Measurements from ENCODE around the gene RC3H1.

The RC3H1 gene

DNA sequence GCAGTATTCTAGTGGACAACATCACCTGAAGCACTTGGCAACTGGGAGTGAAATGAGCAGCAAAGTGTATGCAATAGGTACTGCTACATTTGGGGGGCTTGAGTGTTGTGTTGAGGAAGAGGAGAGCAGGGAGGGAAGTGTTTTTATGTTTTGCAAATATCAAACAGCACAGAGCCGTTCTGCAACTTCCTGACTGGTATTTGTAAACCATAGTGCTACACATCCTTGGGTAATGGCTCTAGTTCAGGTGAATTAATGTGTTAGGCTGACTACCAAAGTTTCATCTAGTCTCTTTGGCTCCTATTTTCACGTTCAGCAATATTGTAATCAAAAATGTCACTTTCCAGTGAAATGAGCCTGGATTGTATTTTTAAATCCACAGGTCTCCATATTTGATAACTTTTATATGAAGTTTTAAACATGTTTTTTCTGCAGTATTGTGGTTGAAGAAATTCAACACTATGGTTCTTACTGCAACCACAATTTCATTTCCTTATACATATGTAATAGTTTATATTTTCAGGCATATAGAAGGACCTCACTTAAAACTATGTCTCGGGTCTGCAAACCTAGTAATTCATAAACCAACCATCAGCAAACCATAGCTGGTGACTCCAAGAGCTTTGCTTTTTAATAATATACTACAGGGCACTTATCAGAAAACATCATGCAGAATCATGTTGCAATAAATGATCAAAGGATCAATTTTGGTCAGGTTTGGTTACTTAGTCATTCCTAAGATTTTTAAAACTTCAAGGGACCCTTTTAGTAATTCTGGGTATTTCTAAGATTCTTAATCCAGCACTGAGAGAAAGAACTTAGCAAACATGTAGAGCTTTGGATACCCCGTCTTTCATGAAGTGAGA, 135.2 kb downstream of the RC3H1 start:
- H3K27ac ChIP-seq (ENCODE audit: extremely low read depth, low read depth, low read length) = no peak overlapping the region
- ChIA-PET POLR2A (interaction anchor here (1.2 kb wide), 1 partner anchor 19 kb away, joined by 7 read pairs; the partner anchor contains the start of genes GAS5 and ZBTB37), CTCF (interaction anchor here (0.8 kb wide), 1 partner anchor 1242 kb away, joined by 3 read pairs; no protein-coding TSS in a partner anchor)

More for the DNA sequence above, 135.2 kb downstream of the RC3H1 start:
- Histone ChIP-seq H3K4me1 (ENCODE audit: control insufficient read depth, insufficient read depth, low read length) (no peaks in the 10 kb centered on the region), H3K36me3 (ENCODE audit: control insufficient read depth in 2 of 2, insufficient read depth in 1 of 2, low read length in 2 of 2) (peaks cover 0 to 28% of the 10 kb centered on the region in 2 experiments; a peak in 2 of 3 replicates), H3K4me3 (ENCODE audit: low read depth, low read length) (no peak overlapping the region), H3K9me3 (ENCODE audit: control insufficient read depth, insufficient read depth, low read depth, low read length) (no peaks in the 10 kb centered on the region)
- TF ChIP-seq, protein P1, sequence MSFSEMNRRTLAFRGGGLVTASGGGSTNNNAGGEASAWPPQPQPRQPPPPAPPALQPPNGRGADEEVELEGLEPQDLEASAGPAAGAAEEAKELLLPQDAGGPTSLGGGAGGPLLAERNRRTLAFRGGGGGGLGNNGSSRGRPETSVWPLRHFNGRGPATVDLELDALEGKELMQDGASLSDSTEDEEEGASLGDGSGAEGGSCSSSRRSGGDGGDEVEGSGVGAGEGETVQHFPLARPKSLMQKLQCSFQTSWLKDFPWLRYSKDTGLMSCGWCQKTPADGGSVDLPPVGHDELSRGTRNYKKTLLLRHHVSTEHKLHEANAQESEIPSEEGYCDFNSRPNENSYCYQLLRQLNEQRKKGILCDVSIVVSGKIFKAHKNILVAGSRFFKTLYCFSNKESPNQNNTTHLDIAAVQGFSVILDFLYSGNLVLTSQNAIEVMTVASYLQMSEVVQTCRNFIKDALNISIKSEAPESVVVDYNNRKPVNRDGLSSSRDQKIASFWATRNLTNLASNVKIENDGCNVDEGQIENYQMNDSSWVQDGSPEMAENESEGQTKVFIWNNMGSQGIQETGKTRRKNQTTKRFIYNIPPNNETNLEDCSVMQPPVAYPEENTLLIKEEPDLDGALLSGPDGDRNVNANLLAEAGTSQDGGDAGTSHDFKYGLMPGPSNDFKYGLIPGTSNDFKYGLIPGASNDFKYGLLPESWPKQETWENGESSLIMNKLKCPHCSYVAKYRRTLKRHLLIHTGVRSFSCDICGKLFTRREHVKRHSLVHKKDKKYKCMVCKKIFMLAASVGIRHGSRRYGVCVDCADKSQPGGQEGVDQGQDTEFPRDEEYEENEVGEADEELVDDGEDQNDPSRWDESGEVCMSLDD (tag by site-specific recombination; IDR thresholded peaks at IDR 0.05) = no peak
- no peak for TF ChIP-seq ZNF830 (tag by site-specific recombination; IDR thresholded peaks at IDR 0.05; ENCODE audit: low read depth)
- no peak for TF ChIP-seq ZNF37A (tag by site-specific recombination; IDR thresholded peaks at IDR 0.05)
- TF ChIP-seq BCL6B (tag by site-specific recombination; IDR thresholded peaks at IDR 0.05) = no peak
- TF ChIP-seq SALL2 (tag by site-specific recombination; IDR thresholded peaks at IDR 0.05; ENCODE audit: borderline replicate concordance) = no peak
- TF ChIP-seq ZNF211 (tag by site-specific recombination; IDR thresholded peaks at IDR 0.05; ENCODE audit: low read depth) = no peak
- no peak for TF ChIP-seq ZNF292 (tag by site-specific recombination; IDR thresholded peaks at IDR 0.05; ENCODE audit: borderline replicate concordance, low read depth)
- TF ChIP-seq ZNF324 (tag by site-specific recombination; IDR thresholded peaks at IDR 0.05) = no peak
- no peak for TF ChIP-seq ZFP3 (tag by site-specific recombination; IDR thresholded peaks at IDR 0.05; ENCODE audit: low read depth)
- TF ChIP-seq ZNF600 (tag by site-specific recombination; IDR thresholded peaks at IDR 0.05) = no peak
- no peak for TF ChIP-seq ZNF660 (tag by site-specific recombination; IDR thresholded peaks at IDR 0.05)
- no peak for TF ChIP-seq TSHZ1 (tag by site-specific recombination; IDR thresholded peaks at IDR 0.05; ENCODE audit: borderline replicate concordance)
- TF ChIP-seq ZNF248 (tag by site-specific recombination; IDR thresholded peaks at IDR 0.05) = no peak
- TF ChIP-seq REST (tag by site-specific recombination; IDR thresholded peaks at IDR 0.05) = no peak
- TF ChIP-seq ZNF530 (tag by site-specific recombination; IDR thresholded peaks at IDR 0.05; ENCODE audit: low read depth) = no peak
- TF ChIP-seq ZNF221 (tag by site-specific recombination; IDR thresholded peaks at IDR 0.05; ENCODE audit: borderline replicate concordance) = no peak
- TF ChIP-seq ZNF24 (tag by site-specific recombination; IDR thresholded peaks at IDR 0.05) = no peak
- no peak for TF ChIP-seq ZBTB20 (tag by site-specific recombination; IDR thresholded peaks at IDR 0.05)
- TF ChIP-seq ZNF23 (tag by site-specific recombination; IDR thresholded peaks at IDR 0.05; ENCODE audit: borderline replicate concordance) = no peak
- TF ChIP-seq ZNF366 (tag by site-specific recombination; conservative IDR thresholded peaks at IDR 0.05) = no peak
